Stimulated activated CD4-positive, alpha-beta T cell treated with anti-CD3 and anti-CD28 coated beads, Interleukin-1b, Interleukin-23, amount 100 ng/mL, for 48 hours (primary cell): ENCODE measurements around the gene SUGCT.
"Not testable (repeated sequence)": the region's sequence is repeated elsewhere in the genome, so short reads cannot be mapped to it uniquely, and the experiment has no call there.

Source experiments
- DNase-seq: peaks from one replicate; pipeline ENCODE4 v3.0.0-alpha.2; 2020

The SUGCT gene

DNA sequence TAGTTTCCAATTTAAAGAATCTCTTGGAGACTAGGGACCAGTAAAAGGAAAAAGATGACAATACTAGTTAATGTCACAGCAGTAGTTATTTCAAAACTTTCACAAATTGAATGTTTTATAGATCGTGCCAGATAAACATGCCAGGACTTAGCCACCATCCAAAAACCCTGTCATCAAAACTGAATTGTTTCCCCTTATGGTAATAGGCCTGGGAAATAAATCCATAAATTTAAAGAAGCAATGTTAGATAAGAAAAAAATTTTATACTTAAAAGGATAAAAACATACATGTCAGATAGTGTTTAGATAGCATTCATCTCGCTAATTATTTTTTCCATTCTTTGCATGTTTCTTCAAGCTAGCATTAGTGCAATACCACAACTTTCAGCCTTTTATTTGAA, 71.2 kb downstream of the SUGCT start:
- no peak for DNase-seq

DNA sequence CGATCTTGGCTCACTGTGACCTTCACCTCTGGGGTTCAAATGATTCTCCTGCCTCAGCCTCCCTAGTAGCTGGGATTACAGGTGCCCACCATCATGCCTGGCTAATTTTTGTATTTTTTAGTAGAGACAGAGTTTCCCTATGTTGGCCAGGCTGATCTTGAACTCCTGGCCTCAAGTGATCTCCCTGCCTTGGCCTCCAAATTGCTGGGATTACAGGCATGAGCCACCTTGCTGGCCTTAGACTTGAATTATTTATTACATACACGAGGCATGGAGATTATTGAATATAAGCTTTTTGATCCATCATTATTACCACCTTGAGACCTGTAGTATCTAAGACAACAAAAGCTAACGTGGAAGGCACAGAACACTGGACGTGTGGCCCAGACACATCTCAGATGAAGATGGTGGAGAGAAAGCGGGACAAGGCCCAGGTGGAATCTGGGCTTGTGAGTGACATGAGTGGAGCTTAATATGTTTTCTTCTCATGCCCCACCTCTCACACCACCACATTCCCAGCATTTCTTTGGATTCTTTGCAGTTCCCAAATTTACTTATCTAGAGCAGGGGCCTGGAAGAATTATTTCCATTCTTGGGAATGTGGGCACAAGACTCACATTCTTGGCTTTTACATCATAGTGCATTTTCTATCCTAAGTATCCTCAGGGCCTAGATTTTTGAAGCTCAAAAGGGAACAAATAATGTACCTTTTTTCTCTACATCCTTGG, 76.6 kb downstream of the SUGCT start:
- DNase-seq = no peak

DNA sequence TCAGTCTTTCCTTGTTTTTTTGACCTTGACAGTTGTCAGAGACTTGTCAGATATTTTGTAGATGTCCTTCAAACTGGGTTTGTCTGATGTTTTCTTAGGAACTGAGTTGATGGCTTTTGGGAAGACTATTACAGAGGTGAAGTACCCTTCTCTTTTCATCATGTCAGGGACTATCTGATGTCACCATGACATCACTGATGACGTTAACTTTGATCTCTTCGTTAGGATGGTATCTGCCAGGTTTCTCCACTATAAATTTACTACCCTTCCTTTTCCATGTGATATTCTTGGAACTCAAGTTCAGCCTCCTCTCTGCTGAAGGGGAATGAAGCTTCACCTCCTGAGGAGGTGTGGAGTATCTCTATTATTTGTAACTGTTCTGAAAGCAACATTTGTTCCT, 78.5 kb downstream of the SUGCT start:
- DNase-seq = no peak

DNA sequence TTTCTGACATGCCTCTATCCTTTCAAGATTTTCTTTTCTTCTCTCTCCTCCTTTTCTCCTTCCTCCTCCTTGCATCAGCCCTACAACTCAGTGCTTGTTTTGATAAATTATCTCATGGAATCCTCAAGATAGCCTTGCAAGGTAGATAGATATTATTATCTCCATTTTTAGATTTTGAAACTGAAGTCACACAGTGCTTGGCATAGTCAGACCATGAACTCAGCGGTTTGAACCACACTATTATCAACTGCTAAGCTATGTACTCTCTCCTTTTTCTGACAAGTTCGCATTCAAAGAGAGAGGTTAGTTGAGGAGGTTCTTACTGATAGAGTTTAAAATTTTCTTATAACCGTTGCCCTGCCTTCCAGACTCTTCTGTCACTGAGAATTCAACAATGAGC, 79.1 kb downstream of the SUGCT start:
- no peak for DNase-seq

DNA sequence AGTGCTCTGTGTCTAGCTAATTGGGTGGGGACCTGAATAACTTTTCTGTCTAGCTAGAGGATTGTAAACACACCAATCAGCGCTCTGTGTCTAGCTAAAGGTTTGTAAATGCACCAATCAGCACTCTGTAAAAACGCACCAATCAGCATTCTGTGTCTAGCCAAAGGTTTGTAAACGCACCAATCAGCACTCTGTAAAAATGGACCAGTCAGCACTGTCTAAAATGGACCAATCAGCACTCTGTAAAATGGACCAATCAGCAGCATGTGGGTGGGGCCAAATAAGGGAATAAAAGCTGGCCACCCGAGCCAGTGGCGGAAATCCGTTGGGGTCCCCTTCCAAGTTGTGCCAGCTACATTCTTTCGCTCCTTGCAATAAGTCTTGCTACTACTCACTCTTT, 83.8 kb downstream of the SUGCT start:
- DNase-seq = not testable (repeated sequence)

DNA sequence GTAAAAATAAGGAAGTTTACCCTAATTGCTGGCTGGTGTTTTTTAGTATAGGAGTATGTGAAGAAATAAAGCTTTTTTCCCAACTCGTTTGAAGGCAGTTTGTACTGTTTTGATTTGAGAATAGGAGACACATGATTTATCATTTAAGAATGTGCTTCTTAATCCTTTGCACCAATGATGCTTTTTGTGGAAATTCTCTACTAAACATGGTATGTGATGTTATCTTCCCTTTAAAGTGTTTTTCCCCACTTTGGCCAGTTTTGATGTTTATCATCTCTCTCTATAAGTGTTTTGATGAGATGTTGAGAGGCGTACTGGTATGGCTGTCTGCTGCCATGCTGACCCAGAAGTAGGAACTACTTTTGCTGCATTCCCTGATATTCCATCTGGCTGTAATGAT, 85.1 kb downstream of the SUGCT start:
- DNase-seq = no peak

DNA sequence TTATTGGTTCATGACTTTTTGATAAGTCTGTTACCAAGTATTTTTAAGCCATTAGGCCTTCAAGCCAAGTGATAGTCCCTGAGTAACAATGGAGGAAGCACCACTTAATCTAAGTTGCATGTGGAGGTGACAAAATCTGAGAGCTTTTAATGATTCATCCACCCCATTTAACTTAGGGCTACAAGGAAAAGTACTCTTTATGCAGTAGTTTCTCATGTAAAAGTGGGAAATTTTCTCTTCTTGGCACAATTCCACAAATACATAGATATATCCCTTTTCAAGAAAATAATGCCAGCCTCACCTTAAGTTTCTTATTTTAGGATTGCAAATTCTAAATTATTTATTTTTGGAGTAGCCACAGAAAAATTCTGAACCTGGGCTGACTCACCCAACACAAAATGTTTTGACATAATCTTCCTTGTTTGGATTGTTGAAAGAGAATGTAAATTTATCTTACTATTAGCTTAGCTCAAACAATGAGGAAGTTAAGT, 85.7 kb downstream of the SUGCT start:
- DNase-seq = no peak

DNA sequence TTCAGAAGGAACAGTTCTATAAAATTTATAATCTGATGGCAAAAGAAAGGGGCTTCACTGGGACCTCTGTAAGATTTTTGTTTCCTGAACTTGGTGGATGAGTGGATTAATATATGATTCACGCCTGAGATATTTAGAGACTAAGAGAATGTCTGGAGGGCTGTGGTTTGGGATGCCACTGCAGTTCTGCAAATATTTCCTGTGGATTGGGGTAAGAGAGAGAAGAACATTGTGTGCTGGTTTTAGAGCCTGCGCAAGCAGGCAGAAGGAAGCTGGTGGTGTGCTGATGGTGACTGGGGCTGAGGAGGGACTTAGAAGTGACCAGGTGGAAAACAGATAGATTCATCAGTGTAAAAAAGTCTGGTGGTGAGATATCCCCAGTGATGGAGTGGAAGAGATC, 87.0 kb downstream of the SUGCT start:
- no peak for DNase-seq

DNA sequence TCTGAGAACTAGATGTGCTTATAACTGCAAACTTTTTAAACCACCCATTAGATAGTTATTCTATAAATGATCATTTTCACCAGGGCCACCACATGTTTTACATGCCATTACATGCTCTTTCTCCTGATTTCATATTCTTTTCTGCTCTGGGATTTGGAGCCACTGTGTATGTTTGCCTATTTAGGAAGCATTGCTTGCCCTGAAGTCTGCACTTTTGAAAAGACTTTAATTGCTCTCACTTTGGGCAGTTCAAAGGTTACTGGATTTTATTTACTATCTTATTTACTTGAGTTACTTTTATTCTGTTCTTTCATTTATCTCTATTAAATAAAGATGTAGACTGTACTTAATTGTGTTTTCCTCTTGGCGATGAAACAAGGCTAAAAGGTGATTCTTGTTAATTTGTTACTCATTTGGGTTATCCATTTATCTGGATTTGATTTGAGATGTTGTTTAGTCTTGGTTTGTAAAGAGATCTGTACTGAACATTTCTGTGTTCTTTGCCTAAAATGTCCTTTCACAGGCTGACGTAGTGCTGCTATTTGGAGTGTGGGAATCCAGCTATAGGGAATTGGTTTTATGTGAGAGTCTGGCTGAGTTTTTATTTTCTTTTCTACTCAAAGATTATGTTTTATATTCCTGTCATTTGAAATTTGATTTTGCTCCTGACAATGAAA, 88.8 kb downstream of the SUGCT start:
- DNase-seq = no peak

DNA sequence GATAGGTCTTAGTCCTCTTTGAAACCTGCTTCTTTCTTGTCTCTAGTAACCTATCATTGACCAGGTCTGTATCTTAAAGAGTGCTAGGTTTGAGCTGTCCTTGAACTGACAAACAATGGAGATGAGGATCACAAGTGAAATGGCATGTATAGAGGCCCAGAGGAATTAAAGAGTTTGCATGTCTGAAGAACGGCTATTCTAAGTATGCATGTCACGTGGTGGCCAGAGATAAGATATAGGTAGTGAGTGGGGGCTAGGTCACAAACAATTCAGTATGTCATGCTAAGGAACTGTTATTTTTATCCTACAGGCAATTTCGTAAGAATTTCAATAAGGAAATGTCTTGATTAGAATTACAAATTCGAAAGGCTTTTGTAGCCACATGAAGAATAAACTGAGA, 95.3 kb downstream of the SUGCT start:
- no peak for DNase-seq

DNA sequence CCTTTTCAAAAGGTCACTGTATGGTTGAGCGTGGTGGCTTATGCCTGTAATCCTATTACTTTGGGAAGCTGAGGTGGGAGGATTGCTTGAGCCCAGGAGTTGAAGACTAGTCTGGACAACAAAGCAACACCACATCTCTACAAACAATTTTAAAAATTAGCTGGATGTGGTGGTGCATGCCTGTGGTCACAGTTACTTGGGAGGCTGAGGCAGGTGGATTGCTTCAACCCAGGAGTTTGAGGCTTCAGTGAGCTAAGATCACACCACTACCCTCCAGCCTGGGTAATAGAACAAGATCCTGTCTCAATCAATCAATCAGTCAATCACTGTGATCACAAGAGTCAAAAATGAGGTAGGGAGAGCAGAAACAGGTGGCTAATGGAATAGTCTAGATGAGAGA, 97.0 kb downstream of the SUGCT start:
- DNase-seq = no peak

DNA sequence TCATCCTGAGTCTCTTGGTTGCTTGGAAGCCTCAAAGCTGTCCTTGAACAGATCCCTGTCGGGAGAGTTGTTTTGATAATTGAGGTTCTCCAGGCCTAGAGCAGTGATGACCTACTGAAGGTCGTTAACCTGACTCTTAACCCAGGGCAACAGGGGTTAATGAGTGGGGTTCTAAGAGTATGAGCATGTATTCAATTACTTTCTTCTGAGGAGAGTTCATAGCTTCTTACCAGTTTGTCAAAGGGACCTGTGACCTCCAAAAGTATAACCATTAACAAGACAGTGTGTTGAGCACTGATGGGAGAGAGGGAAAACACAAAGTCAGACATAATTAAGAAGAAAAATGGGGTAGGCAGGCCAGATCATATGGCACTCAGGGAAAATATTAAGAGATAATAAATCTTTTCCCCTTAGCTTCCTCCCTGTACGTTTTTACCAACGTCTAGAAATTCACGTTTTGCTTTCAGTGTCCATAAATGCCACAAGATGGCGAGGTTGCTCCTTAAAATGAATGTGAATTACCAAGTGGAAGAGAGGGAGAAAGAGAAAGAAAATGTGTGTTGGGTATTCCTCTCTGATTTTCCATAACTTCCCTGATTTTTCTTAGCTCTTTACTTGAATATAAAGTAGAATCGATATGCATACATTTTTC, 97.6 kb downstream of the SUGCT start:
- DNase-seq = no peak

DNA sequence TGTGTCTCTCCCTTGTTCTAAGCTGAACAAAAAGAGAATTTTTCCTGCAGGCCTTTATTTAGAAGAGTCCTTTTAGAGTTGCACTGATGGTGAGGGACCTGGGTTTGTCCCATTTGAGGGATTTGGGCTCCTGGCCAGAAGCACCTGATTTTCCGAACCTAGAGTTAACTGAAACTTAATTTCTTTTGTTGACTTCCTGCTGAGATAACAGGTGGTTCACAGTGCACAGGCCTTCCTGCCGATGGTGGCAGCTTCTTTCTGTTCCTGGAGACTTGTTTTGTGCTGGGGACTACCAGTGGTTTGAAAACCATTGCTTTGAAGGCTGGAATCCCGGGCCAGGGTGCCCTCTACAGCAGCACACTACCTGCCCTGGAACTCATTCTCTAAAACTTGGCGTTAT, 99.2 kb downstream of the SUGCT start:
- no peak for DNase-seq

DNA sequence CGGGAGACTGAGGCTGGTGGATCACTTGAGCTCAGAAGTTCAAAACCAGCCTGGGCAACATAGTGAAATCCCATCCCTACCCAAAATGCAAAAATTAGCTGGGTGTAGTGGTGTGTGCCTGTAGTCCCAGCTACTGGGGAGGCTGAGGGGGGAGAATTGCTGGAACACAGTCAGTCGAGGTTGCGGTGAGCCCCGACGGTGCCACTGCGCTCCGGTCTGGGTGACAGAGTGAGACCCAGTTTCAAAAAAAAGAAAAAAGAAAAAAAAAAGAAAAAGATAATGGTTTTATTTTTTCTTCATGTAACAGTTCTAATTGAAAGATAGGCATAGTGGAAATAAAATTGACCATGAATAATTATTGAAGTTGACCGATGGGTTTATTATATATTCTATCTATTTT, 99.9 kb downstream of the SUGCT start:
- no peak for DNase-seq

DNA sequence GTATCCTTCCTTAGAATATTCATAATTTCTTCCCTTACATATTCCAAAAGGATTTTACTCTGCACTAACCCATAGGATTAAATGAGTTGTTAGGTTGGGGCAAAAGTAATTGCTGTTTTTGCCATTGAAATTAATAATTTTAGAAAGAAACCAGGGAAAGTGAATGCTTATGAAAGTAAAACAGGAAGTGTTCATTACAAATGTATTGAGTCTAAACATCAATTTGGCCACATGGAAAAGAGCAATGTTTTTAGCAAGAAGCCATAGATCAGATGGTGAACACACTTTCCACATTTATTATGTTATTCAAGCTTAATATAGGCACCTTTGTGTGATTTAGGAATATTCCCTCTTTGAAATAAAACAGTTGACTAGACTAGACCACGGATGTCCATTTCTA, 102.9 kb downstream of the SUGCT start:
- DNase-seq = no peak

DNA sequence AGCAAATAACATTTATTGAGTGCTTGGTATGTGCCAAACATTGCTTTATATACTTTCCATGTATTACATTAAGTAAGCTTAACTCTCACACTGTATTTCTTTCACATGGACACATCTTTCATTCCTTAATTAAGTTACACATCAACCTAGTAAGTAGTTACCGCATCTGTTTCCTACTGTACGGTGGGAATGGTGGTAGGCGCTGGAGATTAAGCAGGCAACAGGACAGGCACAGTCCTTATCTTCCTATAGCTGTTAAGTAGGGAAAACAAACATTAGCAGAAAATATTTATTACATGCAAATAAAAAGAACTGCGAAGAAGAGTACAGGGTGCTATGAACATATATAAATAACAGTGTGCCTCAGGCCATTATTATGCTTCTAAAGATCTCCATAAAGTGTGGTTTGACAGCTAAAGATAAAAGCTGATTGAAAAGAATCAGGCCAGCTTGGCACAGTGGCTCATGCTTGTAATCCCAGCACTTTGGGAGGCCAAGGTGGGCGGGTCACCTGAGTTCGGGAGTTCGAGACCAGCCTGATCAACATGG, 105.0 kb downstream of the SUGCT start:
- no peak for DNase-seq

DNA sequence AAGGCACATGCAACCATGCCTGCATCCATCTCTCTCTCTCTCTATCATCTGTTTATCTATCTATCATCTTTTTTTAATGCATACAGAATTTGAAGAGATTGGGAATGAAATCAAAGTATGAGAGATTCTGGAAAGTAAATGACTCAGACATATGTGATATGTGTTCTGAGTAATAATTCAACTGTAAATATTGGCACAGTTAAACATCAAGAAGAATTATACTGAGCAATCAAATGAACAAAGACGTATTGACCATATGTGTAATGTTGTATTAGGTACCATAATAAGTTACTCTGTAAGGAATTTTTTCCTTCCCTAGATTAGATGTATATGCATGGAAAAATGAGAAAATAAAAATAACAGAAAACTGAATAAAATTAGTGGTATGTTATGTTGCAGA, 108.3 kb downstream of the SUGCT start:
- no peak for DNase-seq

DNA sequence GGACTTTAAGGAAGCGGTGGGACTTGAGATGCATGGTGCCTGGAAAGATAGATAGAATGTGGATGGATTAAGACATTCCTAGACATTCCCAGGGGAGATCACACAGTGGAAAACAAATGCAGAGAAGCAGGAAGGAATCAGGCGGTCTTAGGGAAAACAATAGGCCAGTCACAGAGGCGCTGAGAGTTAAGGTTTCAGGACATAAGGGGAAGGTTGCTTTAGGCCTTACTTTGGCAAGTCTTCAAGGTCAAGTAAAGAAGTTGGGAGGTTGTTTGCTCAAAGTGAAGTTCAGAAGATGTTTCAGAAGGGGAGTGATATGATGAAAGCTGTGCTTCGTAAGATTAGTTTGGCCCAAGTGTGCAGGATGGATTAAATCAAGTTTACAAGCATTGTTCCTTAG, 109.4 kb downstream of the SUGCT start:
- no peak for DNase-seq

DNA sequence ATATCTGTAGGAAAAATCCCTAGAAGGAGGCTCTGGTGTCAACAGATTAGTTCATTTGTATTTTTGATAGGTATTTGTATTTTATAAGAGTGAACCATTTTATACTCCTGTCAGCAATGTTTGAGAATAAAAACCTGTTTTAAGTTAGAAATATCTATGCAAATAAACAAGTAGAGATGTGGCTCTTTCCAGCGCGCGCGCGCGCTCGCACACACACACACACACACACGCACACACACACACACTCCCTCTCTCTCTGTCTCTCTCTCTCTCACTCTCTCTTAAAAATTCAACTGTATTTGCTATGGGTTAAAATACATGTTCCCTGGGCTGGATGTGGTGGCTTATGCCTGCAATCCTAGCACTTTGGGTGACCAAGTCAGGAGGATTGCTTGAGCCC, 113.9 kb downstream of the SUGCT start:
- DNase-seq = no peak

DNA sequence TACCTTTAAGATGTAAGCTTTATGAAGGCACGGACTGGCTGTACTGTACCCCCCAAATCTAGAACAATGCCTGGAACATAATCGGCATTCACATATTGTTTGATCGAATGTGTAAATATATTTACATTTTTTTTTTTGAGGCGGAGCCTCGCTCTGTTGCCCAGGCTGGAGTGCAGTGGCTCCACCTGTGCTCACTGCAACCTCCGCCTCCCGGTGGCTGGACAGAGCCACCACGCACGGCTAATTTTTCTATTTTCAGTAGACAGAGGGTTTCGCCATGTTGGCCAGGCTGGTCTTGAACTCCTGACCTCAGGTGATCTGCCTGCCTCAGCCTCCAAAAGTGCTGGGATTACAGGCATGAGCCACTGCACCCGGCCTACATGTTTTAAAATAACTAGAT, 118.6 kb downstream of the SUGCT start:
- DNase-seq = not testable (repeated sequence)

DNA sequence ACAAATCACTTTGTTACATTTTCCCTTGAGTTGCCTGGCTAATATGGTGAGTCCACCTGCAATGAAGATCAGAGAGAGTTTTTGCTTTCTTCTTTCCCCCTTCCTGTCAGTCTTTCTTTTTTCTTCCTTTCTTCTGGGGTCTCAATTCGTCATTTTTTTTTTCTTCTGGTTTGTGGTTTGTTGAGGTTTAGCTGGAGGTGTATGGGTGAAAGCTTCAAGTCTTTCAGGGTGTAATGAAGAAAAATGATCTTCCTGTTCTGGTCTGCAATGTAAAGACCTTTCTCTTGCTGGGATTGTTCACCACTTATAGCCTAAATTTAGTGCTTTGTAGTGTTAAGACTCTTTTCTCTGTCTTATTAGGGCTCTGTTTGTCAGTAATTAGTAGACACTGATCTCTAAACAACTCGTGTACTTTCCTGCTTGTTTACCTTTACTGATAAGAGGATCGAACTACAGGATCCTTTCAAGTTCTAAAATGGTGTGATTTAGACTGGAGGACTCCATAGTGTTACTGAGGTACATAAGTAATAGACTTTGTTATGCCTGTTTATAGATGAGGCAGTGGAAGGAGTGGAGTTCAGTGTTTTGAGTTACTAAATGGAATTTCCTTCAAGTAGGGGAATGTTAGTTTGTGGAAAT, 129.1 kb downstream of the SUGCT start:
- DNase-seq = no peak

DNA sequence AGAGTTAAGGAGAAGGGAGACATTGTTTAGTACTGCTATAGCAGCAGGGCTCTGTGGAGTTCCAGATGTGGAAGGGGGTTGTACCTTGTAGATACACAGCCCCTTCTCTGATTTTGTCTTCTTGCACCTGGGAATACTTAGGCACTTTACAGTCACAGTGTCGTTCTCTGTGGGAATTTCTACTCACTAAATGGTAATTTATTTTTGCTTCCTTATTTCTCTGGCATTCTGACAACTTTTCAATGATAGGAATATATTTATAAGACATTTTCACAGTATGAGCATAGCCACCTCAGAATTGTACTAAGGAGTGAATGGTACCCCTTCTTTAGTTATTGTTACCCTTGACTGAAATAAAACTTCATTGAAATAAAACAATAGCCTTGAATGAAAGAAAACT, 132.8 kb downstream of the SUGCT start:
- DNase-seq = no peak

DNA sequence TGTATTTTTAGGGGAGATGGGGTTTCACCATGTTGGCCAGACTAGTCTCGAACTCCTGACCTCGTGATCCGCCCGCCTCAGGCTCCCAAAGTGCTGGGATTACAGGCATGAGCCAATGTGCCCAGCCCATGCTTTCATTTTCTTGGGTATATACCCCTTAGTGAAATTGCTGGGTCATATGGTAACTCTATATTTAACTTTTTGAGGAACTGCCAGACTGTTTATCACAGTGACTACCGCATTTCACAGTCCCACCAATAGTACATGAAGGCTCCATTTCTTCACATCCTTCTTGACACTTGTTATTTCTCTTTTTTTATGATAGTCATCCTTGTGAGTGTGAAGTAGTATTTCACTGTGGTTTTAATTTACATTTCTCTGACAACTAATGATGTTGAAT, 134.0 kb downstream of the SUGCT start:
- not testable (repeated sequence) for DNase-seq
